Sigmoid colon (tissue), 7 donors: ENCODE measurements around the gene DMPK. TPM values are rescaled to one million over a fixed set of nuclear protein-coding genes. Genes with fewer than 3 reads are reported as not detected.

Experiments used
- DNase-seq: peaks from one replicate; pipeline ENCODE4 v3.0.0-alpha.2; 2019
- H3K27ac ChIP-seq, 4 donors: fragments of 200-600 bp; sonication (generic); one replicate each; pipeline ENCODE4 v1.5.1; 2016 to 2019; ENCODE audit warnings: mild to moderate bottlenecking in 1 of 4
- H3K27me3 ChIP-seq, 3 donors: fragments of 200-600 bp; sonication (generic); one replicate each; pipeline ENCODE4 v1.5.1; 2019; ENCODE audit warnings: mild to moderate bottlenecking in 1 of 3
- H3K36me3 ChIP-seq, 4 donors: fragments of 200-600 bp; sonication (generic); one replicate each; pipeline ENCODE4 v1.5.1; 2016 to 2019
- H3K4me1 ChIP-seq, 4 donors: fragments of 200-600 bp; sonication (generic); one replicate each; pipeline ENCODE4 v1.5.1; 2017 to 2019
- H3K4me3 ChIP-seq, 4 donors: fragments of 200-600 bp; sonication (generic); one replicate each; pipeline ENCODE4 v1.5.1; 2017 to 2019; ENCODE audit warnings: mild to moderate bottlenecking in 2 of 4, moderate library complexity in 1 of 4
- H3K9me3 ChIP-seq, 4 donors: fragments of 200-600 bp in 3 of 4; sonication (generic) in 3 of 4; one replicate each; pipeline versions ENCODE4 v1.5.1 to v1.6.1; 2013 to 2019
- EP300 ChIP-seq, 4 donors: sonication (generic); formaldehyde crosslinking; IDR thresholded peaks; one replicate each; pipeline ENCODE4 v1.6.1; 2017; ENCODE audit warnings: antibody characterized with exemption in 4 of 4
- POLR2A ChIP-seq, 2 donors: fragments of 450-650 bp; IDR thresholded peaks; one replicate each; pipeline ENCODE4 v1.6.1; 2016; ENCODE audit warnings: antibody characterized with exemption in 2 of 2, mild to moderate bottlenecking in 2 of 2, moderate library complexity in 2 of 2
- POLR2AphosphoS5 ChIP-seq, 4 donors: sonication (generic); formaldehyde crosslinking; IDR thresholded peaks; one replicate each; pipeline ENCODE4 v1.6.1; 2017; ENCODE audit warnings: antibody characterized with exemption in 4 of 4
- WGBS, 2 donors: extraction: QIAGEN DNeasy Blood & Tissue Kit; methylation state at CpG; one replicate each; pipeline ENCODE4 v1.1.7; 2013; 5-methylcytosine and 5-hydroxymethylcytosine counted together
- intact Hi-C: fragments of 100-400 bp; cut with DNase I; formaldehyde crosslinking; loops from one replicate; pipeline ENCODE4 v1.15.1; 2023
- polyA plus RNA-seq, 3 donors: library from polyadenylated mRNA; stranded (reverse); fragments of 200-250 nt; gene quantifications; one replicate each; pipeline ENCODE4 v1.2.3, GENCODE V29; 2013
- total RNA-seq, 4 donors: library from RNA; depleted of rRNA; stranded (reverse); fragments of >200 nt; gene quantifications; one replicate each; pipeline ENCODE4 v1.1.0, GENCODE V29; 2016
- TF ChIP-seq, protein P1 (sequence below), 4 experiments: fragments of 450-650 bp in 3 of 4; fragments of 200-600 bp in 1 of 4; IDR thresholded peaks; one replicate each; pipeline ENCODE4 v1.5.1; 2016 to 2019; ENCODE audit warnings: antibody characterized with exemption in 4 of 4, mild to moderate bottlenecking in 3 of 4, moderate library complexity in 2 of 4
- donor health status: healthy with polysubstance abuse.
- donor health status: Bipolar disorder and iron deficiency.
- donor health status: healthy.

Gene DMPK
- total and polyA plus RNA-seq, 7 donors = 7.2 to 219 (median 62.2) TPM

- Histone ChIP-seq H3K9me3 (no peaks in the 10 kb centered on the region), H3K4me3 (no peak overlapping the region), H3K27ac (no peak overlapping the region), H3K4me1 (peaks cover 0 to 8% (median 0%) of the 10 kb centered on the region in 4 donors), H3K27me3 (no peaks in the 10 kb centered on the region), H3K36me3 (peaks cover 45 to 97% (median 72%) of the 10 kb centered on the region in 4 donors)
- intact Hi-C loops = no loop called here
- 86 to 94% methylated on average over 22 of the region's 22 CpGs for WGBS, 2 donors
- TF ChIP-seq EP300 (IDR thresholded peaks at IDR 0.05) = no peak
- TF ChIP-seq POLR2AphosphoS5 (IDR thresholded peaks at IDR 0.05) = no peak
- TF ChIP-seq, protein P1, sequence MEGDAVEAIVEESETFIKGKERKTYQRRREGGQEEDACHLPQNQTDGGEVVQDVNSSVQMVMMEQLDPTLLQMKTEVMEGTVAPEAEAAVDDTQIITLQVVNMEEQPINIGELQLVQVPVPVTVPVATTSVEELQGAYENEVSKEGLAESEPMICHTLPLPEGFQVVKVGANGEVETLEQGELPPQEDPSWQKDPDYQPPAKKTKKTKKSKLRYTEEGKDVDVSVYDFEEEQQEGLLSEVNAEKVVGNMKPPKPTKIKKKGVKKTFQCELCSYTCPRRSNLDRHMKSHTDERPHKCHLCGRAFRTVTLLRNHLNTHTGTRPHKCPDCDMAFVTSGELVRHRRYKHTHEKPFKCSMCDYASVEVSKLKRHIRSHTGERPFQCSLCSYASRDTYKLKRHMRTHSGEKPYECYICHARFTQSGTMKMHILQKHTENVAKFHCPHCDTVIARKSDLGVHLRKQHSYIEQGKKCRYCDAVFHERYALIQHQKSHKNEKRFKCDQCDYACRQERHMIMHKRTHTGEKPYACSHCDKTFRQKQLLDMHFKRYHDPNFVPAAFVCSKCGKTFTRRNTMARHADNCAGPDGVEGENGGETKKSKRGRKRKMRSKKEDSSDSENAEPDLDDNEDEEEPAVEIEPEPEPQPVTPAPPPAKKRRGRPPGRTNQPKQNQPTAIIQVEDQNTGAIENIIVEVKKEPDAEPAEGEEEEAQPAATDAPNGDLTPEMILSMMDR (IDR thresholded peaks at IDR 0.05) = no peak
- no peak for TF ChIP-seq POLR2A (IDR thresholded peaks at IDR 0.05)
- DNase-seq = no peak
Measured at GRCh38 chr19:45825917-45826893, 43.9 kb upstream of the DMPK start.

GRCh38 chr19:45825263-45825605, 42.9 kb upstream of the DMPK start:
- H3K36me3 ChIP-seq = peaks cover 43 to 97% (median 63%) of the 10 kb centered on the region in 4 donors
- TF ChIP-seq POLR2A (IDR thresholded peaks at IDR 0.05) = no peak
- TF ChIP-seq POLR2AphosphoS5 (IDR thresholded peaks at IDR 0.05) = no peak
- TF ChIP-seq, protein P1 (IDR thresholded peaks at IDR 0.05) = no peak
- TF ChIP-seq EP300 (IDR thresholded peaks at IDR 0.05) = no peak
- peaks cover 0 to 8% (median 0%) of the 10 kb centered on the region in 4 donors for H3K4me1 ChIP-seq
- H3K27me3 ChIP-seq = no peaks in the 10 kb centered on the region
- 95 to 96% methylated on average over 8 of the region's 8 CpGs for WGBS, 2 donors
- intact Hi-C loops = no loop called here
- no peak for DNase-seq
- no peak overlapping the region for H3K4me3 ChIP-seq
- H3K27ac ChIP-seq = no peak overlapping the region
- H3K9me3 ChIP-seq = no peaks in the 10 kb centered on the region

- DNase-seq = no peak
- 83 to 88% methylated on average over 26 of the region's 26 CpGs for WGBS, 2 donors
- intact Hi-C loops = no loop called here
- Histone ChIP-seq H3K36me3 (peaks cover 38 to 97% (median 58%) of the 10 kb centered on the region in 4 donors), H3K27me3 (no peaks in the 10 kb centered on the region), H3K27ac (peak overlapping the region in 1 of 4 donors; percentile 18), H3K9me3 (no peaks in the 10 kb centered on the region), H3K4me3 (no peak overlapping the region), H3K4me1 (peaks cover 0 to 8% (median 0%) of the 10 kb centered on the region in 4 donors)
- TF ChIP-seq, protein P1 (IDR thresholded peaks at IDR 0.05) = no peak
- no peak for TF ChIP-seq POLR2AphosphoS5 (IDR thresholded peaks at IDR 0.05)
- TF ChIP-seq EP300 (IDR thresholded peaks at IDR 0.05) = no peak
- TF ChIP-seq POLR2A (IDR thresholded peaks at IDR 0.05) = no peak
Measured at GRCh38 chr19:45824531-45825262, 42.4 kb upstream of the DMPK start.

DNA sequence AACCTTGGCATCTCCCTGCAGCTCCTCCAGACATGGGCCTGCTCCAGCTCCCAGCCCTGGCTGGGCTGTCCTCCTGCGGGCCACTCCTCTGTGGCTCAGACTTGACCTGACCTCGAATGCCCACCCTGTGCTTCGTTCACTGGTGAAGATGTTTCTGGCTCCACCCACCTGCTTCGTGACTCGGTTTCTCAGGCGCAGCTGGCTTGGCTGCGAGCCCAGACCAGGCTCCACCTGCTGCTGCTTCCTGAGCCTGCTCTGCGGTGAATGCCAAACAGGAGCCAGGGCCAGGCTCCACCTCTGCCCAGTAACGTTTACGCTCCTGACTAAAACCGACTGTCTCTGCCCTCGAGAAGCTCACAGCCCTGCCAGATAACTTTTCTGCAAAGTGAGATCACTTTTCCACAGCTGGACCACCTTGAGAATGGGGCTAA, 41.8 kb upstream of the DMPK start:
- intact Hi-C loops = no loop called here
- Histone ChIP-seq H3K27ac (peak overlapping the region in 1 of 4 donors; percentile 18), H3K36me3 (peaks cover 31 to 93% (median 51%) of the 10 kb centered on the region in 4 donors), H3K4me3 (no peak overlapping the region), H3K27me3 (no peaks in the 10 kb centered on the region), H3K9me3 (no peaks in the 10 kb centered on the region), H3K4me1 (peaks cover 0 to 8% (median 0%) of the 10 kb centered on the region in 4 donors)
- TF ChIP-seq POLR2A (IDR thresholded peaks at IDR 0.05) (no peak), POLR2AphosphoS5 (IDR thresholded peaks at IDR 0.05) (no peak), EP300 (IDR thresholded peaks at IDR 0.05) (no peak)
- TF ChIP-seq, protein P1 (IDR thresholded peaks at IDR 0.05) = no peak
- DNase-seq = no peak
- 17 to 66% methylated on average over 12 of the region's 12 CpGs for WGBS, 2 donors
